DND-41 (cell line): ENCODE measurements around the gene ZNF594.
"Not testable (repeated sequence)": the region's sequence is repeated elsewhere in the genome, so short reads cannot be mapped to it uniquely, and the experiment has no call there.

Experiments used
- ATAC-seq: fragments of 200-7000 bp; cut with Tn5 transposase; 3 replicates; pipeline ENCODE4 v1.9.1; 2021; ENCODE audit warnings: low read depth; ENCODE audit not compliant: insufficient read depth
- DNase-seq: peaks from one replicate; pipeline ENCODE4 v3.0.0-alpha.2; 2020
- H2AFZ ChIP-seq: 2 replicates; pipeline ENCODE4 v1.6.0; 2012; ENCODE audit warnings: low read depth, low read length
- H3K27ac ChIP-seq: 2 replicates; pipeline ENCODE4 v1.5.1; 2012; ENCODE audit warnings: low read length, inconsistent platforms
- H3K27me3 ChIP-seq: fragments of 200-600 bp; sonication (generic); 2 replicates; pipeline ENCODE4 v1.6.0; 2012; ENCODE audit warnings: low read length, mild to moderate bottlenecking, inconsistent platforms; ENCODE audit not compliant: insufficient read depth, poor library complexity
- H3K36me3 ChIP-seq: 2 replicates; pipeline ENCODE4 v1.5.1; 2012; ENCODE audit warnings: low read length, inconsistent platforms; ENCODE audit not compliant: insufficient read depth
- H3K4me1 ChIP-seq: 2 replicates; pipeline ENCODE4 v1.5.1; 2012; ENCODE audit warnings: mild to moderate bottlenecking, low read length; ENCODE audit not compliant: insufficient read depth
- H3K4me2 ChIP-seq: 2 replicates; pipeline ENCODE4 v1.6.0; 2012; ENCODE audit warnings: mild to moderate bottlenecking, moderate library complexity, low read length, inconsistent platforms; ENCODE audit not compliant: insufficient read depth
- H3K4me3 ChIP-seq, 2 experiments: fragments of 200-600 bp in 1 of 2; shearing (Covaris generic) in 1 of 2; 2 replicates each; pipeline ENCODE4 v1.5.1; 2012 to 2016; ENCODE audit warnings: inconsistent platforms in 2 of 2, low read length in 2 of 2, mild to moderate bottlenecking in 2 of 2, low read depth in 1 of 2, moderate library complexity in 1 of 2
- H3K79me2 ChIP-seq: 2 replicates; pipeline ENCODE4 v1.6.0; 2012; ENCODE audit warnings: low read length, inconsistent platforms; ENCODE audit not compliant: insufficient read depth
- H3K9ac ChIP-seq: 2 replicates; pipeline ENCODE4 v1.6.0; 2012; ENCODE audit warnings: low read depth, mild to moderate bottlenecking, inconsistent platforms, low read length, moderate library complexity
- H3K9me3 ChIP-seq: 2 replicates; pipeline ENCODE4 v1.5.1; 2012; ENCODE audit warnings: low read length, moderate library complexity, mild to moderate bottlenecking, inconsistent platforms; ENCODE audit not compliant: insufficient read depth, severe bottlenecking
- H4K20me1 ChIP-seq: 2 replicates; pipeline ENCODE4 v1.6.0; 2012; ENCODE audit warnings: low read length; ENCODE audit not compliant: insufficient read depth
- EZH2 ChIP-seq: IDR thresholded peaks from 3 replicates; pipeline ENCODE4 v1.6.1; 2012; ENCODE audit warnings: borderline replicate concordance, low read depth, mild to moderate bottlenecking, moderate library complexity, low read length, inconsistent platforms; ENCODE audit not compliant: severe bottlenecking
- TF ChIP-seq, protein P1 (sequence below): IDR thresholded peaks from 2 replicates; pipeline ENCODE4 v1.5.1; 2012; ENCODE audit warnings: borderline replicate concordance, low read length, moderate library complexity, mild to moderate bottlenecking; ENCODE audit not compliant: poor library complexity, severe bottlenecking; ENCODE audit errors: extremely low read depth

The ZNF594 gene

GRCh38 chr17:5135726-5136579 is 55.7 kb downstream of the ZNF594 start:
- no peaks in the 10 kb centered on the region for H3K9me3 ChIP-seq
- no peak overlapping the region for H3K4me3 ChIP-seq
- TF ChIP-seq EZH2, result no peak
- TF ChIP-seq, protein P1, sequence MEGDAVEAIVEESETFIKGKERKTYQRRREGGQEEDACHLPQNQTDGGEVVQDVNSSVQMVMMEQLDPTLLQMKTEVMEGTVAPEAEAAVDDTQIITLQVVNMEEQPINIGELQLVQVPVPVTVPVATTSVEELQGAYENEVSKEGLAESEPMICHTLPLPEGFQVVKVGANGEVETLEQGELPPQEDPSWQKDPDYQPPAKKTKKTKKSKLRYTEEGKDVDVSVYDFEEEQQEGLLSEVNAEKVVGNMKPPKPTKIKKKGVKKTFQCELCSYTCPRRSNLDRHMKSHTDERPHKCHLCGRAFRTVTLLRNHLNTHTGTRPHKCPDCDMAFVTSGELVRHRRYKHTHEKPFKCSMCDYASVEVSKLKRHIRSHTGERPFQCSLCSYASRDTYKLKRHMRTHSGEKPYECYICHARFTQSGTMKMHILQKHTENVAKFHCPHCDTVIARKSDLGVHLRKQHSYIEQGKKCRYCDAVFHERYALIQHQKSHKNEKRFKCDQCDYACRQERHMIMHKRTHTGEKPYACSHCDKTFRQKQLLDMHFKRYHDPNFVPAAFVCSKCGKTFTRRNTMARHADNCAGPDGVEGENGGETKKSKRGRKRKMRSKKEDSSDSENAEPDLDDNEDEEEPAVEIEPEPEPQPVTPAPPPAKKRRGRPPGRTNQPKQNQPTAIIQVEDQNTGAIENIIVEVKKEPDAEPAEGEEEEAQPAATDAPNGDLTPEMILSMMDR, result no peak
- H2AFZ ChIP-seq, result no peak overlapping the region
- H3K9ac ChIP-seq, result no peak overlapping the region
- H3K36me3 ChIP-seq, result no peaks in the 10 kb centered on the region
- ATAC-seq (no peak), DNase-seq (no peak)
- H3K27me3 ChIP-seq, result peaks cover 3% of the 10 kb centered on the region
- no peak overlapping the region for H3K27ac ChIP-seq
- H3K4me1 ChIP-seq, result no peaks in the 10 kb centered on the region
- H3K4me2 ChIP-seq, result no peak overlapping the region
- no peaks in the 10 kb centered on the region for H4K20me1 ChIP-seq
- H3K79me2 ChIP-seq, result no peaks in the 10 kb centered on the region

- ATAC-seq, H3K4me2 ChIP-seq, H3K4me1 ChIP-seq, H3K79me2 ChIP-seq, H3K9me3 ChIP-seq, H2AFZ ChIP-seq, H3K27ac ChIP-seq, H4K20me1 ChIP-seq, H3K27me3 ChIP-seq, DNase-seq, H3K9ac ChIP-seq, H3K4me3 ChIP-seq, H3K36me3 ChIP-seq: not testable (repeated sequence)
Measured at GRCh38 chr17:5135131-5135712, 56.4 kb downstream of the ZNF594 start.

GRCh38 chr17:5134571-5134970 is 57.1 kb downstream of the ZNF594 start:
- not testable (repeated sequence) for H3K79me2 ChIP-seq, H3K4me2 ChIP-seq, ATAC-seq, H4K20me1 ChIP-seq, H3K27ac ChIP-seq, H3K9ac ChIP-seq, H3K27me3 ChIP-seq, H2AFZ ChIP-seq, H3K4me3 ChIP-seq, H3K36me3 ChIP-seq, H3K4me1 ChIP-seq, H3K9me3 ChIP-seq, DNase-seq

- H3K36me3 ChIP-seq, H4K20me1 ChIP-seq, H3K79me2 ChIP-seq, H3K9me3 ChIP-seq, H3K4me3 ChIP-seq, H3K4me1 ChIP-seq, H3K27me3 ChIP-seq, ATAC-seq, H2AFZ ChIP-seq, DNase-seq, H3K27ac ChIP-seq, H3K4me2 ChIP-seq, H3K9ac ChIP-seq: not testable (repeated sequence)
Measured at GRCh38 chr17:5133961-5134360, 57.7 kb downstream of the ZNF594 start.

GRCh38 chr17:5133311-5133710 is 58.4 kb downstream of the ZNF594 start:
- TF ChIP-seq, protein P1, result no peak
- TF ChIP-seq EZH2, result no peak

GRCh38 chr17:5132503-5133225 is 59.0 kb downstream of the ZNF594 start:
- not testable (repeated sequence) for H3K36me3 ChIP-seq, ATAC-seq, H3K27ac ChIP-seq, DNase-seq, H3K4me1 ChIP-seq, H3K79me2 ChIP-seq, H3K4me2 ChIP-seq, H3K9me3 ChIP-seq, H4K20me1 ChIP-seq, H3K9ac ChIP-seq, H3K27me3 ChIP-seq, H2AFZ ChIP-seq, H3K4me3 ChIP-seq

More at GRCh38 chr17:5133311-5133710, 58.4 kb downstream of the ZNF594 start:
- no peaks in the 10 kb centered on the region for H3K4me1 ChIP-seq
- no peaks in the 10 kb centered on the region for H4K20me1 ChIP-seq
- no peak for ATAC-seq
- DNase-seq, result no peak
- H3K9me3 ChIP-seq, result no peaks in the 10 kb centered on the region
- H3K79me2 ChIP-seq, result no peaks in the 10 kb centered on the region
- H3K27me3 ChIP-seq, result peaks cover 3% of the 10 kb centered on the region
- no peak overlapping the region for H3K27ac ChIP-seq
- H3K36me3 ChIP-seq, result no peaks in the 10 kb centered on the region
- no peak overlapping the region for H3K4me3 ChIP-seq
- no peak overlapping the region for H2AFZ ChIP-seq
- H3K4me2 ChIP-seq, result no peak overlapping the region
- no peak overlapping the region for H3K9ac ChIP-seq
